GM18867 (cell line): ENCODE measurements around the gene TRAK1.

Experiments
- ATAC-seq: cut with Tn5 transposase; IDR thresholded peaks from one replicate; pipeline ENCODE4 v1.9.1; 2021; ENCODE audit warnings: mild to moderate bottlenecking, moderate library complexity; ENCODE audit not compliant: unreplicated experiment

Gene TRAK1

DNA sequence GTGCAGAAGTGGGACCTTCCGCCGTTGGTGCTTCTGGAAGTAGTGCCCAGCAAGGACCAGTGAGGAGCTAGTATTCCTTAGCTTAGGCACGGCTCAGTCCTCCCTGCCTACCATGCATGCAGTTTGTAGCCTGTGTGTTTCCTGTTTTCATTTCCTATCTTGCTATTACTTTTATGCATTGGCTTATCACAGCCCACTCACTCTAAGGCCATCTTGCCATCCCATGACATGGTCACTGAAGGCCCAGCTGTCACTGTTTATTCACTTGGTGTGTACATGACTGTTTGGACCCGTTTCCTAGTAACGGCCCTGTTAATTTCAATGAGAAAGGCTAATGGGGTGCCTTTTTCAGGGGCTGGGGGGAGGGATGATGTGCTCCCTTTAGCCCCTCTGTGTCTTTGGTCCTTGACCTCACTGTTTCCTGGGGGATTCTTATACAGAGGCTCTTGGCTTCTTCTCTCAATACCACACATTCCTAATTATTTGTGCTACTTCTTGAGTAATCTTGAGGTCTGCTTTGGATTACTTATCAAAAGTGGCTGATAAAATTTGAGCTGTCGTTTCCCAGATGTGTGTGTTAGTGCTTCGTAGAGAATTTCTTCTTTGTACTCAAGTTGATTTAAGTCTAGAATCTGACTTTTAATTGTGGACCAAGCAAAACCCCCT, 24.5 kb upstream of the TRAK1 start:
- no peak for ATAC-seq

DNA sequence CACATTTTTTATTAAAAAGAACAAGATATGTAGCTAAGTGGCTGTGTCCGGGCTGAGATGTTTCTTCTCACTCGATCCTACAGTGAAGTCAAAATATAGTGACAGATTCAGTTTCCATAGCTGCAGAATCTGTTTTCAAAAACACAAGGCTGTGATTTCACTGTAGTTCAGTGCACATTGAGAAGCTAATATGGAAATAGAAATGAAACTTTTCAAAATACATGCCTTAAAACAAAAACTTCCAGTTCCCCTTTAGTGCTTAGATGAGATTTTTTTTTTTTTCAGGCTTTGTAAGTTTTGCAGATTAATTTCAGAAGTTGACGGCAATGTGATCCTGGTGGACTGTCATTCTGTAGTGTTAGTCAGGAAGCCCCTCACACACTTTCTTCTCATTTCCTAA, 23.8 kb upstream of the TRAK1 start:
- ATAC-seq = peak; percentile 95

DNA sequence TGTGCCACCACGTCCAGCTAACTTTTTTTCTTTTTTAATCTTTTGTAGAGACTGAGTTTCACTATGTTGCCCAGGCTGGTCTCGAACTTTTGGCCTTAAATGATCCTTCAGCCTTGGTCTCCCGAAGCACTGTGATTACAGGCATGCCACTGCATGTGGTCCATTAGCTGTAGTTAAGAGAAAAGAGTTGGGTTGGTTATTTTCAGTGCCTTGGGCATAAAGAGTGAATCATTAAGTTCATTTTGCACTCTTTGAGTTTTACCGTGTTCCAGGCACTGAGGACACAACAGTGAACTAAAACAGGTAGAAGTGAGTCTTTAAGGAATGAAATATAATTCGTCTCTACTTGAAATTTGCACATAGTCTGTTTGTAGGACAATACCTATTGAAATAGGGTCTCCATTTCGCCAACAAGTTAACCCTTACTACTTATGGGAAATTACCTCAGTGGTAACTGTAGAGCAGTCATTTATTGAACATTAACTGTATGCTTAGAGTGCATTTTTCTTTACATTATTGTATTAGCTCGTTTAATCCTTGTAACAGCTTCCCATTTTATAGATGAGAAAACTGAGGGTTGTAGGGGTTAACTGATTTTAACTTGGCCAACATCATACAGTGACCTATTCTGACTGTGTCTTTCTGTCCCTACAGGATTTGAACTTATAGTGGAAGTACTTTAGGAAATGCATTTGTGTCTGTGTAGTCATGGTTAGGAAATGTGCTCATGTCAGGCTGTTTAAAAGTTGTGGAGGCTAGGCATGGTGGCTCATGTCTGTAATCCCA, 22.7 kb upstream of the TRAK1 start:
- ATAC-seq = no peak

DNA sequence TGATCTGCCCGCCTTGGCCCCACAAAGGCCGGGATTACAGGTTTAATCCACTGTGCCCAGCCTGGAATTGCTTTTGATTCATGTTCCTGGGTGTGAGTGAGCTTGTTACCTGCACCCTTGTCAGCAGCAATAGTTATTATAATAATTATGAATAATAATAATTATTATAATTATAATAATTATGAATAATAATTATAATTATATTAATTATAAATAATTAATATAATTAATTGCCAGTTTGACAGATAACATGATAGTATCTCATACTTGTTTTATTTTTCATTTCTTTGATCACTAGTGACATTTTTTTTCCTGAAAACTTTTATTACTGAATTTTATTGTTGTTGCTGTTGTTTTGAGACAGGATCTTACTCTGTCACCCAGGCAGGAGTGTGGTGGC, 21.1 kb upstream of the TRAK1 start:
- no peak for ATAC-seq

DNA sequence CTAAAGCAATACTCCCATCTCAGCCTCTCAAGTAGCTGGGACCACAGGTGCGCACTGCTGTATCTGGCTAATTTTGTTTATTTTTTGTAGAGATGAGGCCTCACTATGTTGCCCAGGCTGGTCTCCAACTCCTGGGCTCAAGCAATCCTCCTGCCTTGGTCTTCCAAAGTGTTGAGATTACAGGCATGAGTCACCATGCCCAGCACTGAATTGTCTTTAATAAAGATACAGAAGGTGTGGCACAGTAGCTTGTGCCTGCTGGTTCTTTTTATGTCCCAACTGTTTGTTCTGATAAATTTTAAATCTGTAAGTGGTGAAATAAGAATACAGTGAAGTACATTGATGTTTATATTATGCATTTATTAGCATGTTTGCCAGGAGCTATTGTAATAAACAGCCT, 20.6 kb upstream of the TRAK1 start:
- ATAC-seq = no peak

DNA sequence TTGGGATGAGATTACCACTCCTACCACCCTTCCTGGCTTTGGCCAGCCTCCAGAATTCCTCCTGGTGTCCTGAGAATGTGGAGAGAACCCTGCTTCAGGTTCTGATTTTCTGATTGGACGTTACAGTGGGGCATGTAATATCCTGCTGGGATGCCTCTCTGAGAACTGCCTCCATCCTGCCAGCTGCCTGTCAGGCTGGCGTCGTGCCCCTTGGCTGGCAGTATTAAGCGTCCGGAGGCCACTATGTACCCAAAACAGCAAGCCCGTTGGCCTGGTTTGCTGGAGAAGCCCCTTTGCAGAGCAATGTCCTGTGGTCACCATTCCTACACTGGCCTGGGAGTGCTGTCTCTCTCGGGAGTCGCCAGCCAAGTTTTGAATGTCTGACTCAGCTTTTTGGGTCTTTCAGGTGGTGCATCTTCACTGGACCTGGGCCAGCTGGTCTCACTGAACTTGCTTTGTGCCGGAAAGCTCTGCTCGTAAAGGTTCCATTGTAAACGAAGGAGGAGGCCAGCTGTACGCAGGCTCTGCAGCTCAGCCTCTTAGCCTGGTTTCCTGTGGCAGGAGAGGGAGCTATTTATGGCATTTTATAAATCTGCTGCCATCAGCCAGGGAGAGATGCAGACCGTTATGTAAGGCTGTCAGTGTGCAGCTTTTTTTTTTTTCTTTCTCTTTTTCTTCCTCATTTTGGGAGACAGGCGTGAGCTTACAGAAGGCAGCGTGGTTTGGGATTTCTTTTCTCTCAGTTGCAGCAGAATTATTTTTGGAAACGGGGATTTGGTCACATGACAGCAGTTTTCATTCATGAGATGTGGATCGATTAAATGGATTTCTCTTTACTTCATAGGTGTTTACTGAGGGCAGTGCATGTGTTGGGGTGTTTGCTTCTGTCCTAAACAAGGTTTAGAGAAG, 19.0 kb upstream of the TRAK1 start:
- no peak for ATAC-seq

DNA sequence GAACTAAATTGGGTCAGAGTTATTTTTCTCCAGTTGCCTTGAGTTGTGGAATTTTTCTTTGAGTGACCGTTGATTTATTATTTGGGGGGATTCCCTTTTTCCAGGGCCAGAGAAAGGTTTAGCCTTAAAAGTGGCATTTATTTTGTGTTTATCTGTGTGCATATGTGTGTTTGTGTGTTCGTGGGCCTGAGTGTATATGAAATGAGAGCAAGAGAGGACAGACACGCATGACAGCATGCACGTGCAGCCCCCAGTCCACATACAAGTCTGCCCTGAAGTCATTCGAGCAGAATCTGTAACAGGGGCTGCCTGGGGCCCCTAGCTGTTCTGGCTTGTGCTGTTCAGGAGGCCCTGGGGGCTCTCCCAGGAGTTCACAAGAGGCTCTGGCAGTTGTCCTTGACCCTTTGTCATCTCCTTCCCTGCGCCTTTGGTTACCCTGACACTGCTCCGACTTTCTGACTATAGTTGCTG, 18.3 kb upstream of the TRAK1 start:
- ATAC-seq = no peak

DNA sequence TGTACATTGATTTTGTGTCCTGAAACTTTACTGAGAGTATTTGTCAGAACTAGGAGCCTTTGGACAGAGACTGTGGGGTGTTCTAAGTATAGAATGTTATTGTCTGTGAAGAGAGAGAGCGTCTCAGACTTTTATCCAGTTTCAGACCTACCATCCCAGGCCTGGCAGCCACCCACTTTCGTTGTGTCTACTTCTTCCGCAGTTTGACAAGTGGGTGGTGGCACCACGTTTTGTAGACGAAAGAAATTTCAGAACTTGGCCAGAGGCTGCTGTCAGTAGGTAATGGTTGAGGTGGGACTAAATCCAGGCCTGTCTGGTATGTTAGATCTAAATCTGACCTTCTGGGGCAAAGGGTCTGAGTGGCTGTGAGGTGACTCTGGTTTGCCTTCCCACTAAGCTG, 13.4 kb upstream of the TRAK1 start:
- ATAC-seq = no peak

DNA sequence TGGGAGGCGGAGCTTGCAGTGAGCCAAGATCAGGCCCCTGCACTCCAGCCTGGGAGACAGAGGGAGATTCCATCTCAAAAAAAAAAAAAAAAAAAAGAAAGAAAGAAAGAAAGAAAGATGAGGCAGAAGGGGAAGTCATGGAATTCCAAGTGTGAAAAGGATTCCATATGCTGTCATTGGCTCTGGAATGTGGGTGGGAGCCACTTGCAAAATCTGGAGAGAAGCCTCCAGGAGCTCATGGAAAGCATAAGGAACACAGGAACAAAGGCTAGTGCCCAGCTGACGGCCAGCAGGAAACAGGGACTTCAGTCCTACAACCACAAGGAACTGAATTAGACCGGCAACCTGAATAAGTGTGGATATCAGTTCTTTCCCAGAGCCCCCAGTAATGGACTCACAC, 12.5 kb upstream of the TRAK1 start:
- no peak for ATAC-seq

DNA sequence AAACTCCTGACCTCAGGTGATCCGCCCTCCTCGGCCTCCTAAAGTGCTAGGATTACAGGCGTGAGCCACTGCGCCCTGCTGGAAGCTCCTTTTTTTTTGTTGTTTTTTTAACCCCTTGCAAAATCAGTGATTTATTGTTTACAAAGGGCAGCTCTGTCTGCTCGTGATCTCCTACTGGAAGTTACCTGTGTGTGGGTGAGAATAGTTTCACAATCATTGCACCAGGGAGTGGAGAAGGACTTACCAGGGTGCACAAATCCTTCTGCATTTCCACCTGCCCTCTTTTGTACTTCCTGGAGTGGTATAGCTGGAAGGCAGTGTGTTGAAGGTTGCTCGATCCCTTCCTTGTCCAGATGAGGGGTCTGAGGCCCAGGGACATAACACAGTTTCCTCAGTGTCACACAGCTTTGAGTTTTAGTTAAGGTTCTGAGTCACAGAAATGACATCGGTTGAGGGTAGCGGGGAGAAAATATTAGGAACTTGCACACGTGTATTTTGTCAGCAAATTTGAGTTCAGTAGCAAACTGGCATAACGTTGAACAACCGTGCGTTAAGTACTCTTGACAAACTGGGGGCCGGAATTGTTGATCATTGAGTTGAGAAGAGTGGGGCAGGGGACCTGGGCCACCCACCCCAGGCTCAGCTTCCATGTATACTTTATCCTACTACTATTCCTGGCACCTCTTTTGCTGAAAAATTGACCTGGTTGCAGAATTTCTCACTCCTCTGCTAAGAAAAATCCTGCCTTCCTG, 11.3 kb upstream of the TRAK1 start:
- ATAC-seq = peak; percentile 7

DNA sequence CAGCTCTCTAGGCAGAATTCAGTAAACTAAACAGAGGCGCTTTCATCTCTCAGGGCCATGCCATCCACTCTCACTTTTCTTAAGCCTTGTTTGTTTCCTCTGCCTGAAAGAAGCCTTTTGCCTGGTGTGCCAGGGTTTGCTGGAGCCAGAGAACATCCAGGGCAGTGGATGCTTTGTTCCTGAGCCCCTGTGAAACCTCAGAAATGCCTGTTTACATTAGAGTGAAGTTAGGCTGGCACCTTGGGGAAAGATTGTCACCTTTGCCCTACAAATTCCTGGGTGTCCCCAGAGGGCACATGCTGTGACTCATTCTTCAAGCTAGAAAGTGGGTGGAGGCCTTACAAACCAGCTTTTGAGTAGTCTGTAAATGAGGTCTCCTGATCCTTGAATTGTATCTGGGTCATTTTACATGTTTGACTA, 10.7 kb upstream of the TRAK1 start:
- ATAC-seq = peak; percentile 59

DNA sequence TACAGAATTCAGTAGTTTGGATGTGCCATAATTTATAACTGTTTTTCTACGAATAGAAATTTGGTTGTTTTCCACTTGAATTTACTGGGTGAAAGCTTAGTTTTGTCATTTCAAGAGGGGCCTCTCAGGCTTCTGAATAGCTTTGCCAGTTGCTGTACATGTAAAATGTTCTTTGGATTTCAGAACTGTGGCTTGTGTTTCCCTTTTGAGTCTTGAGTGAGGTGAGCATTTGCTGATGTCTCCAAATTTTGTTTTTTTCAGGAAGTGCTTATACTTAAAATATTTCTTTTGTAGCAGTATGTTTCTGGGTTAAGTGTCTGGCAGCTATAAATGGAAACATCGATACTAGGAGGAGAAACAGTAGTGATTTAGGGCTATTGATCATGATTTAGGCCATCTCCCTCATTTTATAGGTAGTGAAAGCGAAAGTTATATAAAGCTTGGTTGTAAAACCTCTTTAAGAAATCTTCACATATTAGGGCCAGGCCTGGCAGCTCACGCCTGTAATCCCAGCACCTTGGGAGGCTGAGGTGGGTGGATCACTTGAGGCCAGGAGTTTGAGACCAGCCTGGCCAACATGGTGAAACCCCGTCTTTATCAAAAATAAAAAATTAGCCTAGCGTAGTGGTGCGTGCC, 9.2 kb upstream of the TRAK1 start:
- peak; percentile 40 for ATAC-seq

DNA sequence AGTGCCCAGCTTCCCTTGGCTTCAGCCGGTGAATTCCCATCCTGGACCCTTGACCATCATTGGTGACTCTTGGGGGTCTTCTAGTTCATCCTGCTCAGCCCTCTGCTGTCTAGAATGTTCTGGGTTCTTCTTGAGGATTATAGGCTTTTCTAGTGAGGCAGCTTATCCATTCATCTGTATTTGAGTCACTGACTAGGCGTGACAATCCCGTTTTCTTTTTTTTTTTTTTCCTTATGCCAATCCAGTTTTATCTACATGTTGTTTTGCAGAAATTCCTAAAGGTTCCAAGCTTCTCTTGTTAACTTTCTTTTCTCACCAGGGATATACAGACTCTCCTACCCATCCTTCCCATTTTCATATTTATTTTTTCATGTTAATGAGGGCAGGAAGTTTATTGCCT, 6.6 kb upstream of the TRAK1 start:
- ATAC-seq = no peak

DNA sequence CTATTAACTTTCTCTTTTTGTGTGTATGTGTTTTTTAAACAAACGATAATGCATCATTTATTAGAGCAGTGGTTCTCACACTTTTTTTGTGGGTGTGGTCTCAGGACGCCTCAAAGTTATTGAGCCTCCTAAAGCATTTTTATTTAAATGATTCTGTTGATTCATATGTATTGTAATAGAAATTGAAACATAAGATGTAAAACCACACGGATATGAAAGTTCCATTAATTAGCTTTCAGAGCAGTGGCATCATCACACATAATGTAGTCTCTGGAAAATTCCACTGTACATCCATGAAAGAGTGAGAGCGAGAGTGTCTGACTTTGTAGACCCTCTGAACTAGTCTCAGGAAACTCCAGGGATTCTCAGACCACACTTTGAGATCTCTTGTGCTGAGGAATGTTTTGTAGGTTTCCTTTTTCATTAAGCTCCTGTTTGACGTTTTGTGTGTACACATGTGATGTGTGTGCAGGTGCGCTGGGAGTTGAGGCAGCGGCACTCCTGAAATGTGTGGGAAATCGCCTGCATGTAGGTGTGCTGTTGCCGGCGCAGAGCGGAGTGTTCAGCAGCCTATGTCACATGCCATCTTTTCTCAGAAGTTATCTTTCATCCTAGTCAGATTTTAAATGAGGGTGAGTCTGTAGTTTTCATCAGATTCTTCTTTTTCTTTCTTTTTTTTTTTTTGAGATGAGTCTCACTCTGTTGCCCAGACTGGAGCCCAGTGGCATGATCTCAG, 5.3 kb upstream of the TRAK1 start:
- ATAC-seq = no peak

DNA sequence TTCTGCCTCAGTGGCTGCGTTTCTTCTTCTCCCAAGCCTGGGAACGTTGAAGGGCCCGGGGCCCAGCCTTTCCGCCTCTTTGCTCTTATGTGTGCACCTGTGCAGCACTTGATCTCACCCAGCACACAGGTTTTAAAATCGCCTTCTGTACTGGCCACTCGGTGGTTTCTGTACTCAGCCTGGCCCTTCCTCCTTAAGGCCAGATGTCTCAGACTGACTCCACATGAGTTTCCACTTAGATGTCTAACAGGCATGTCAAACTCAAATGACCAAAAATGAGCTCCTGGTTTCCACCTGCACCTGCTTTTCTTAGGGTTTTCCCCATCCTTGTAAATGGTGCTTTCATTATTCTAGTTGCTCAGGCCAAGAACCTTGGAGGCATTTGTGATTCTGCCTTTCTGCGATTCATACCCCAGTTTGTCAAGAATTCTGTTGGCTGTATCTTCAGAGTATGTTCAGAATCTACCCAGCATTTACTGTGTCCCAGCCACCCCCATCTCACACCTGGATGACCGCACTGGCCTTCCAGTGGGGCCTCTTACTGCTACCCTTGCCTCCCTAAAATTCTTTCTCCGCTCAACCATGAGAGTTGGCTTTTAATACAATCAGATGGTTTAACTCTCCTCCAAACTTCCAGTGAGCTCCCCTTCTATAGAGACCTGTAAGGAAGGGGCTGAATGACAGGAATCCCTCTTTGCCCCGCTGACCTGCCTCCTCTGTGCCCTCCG, 2.2 kb upstream of the TRAK1 start:
- no peak for ATAC-seq

DNA sequence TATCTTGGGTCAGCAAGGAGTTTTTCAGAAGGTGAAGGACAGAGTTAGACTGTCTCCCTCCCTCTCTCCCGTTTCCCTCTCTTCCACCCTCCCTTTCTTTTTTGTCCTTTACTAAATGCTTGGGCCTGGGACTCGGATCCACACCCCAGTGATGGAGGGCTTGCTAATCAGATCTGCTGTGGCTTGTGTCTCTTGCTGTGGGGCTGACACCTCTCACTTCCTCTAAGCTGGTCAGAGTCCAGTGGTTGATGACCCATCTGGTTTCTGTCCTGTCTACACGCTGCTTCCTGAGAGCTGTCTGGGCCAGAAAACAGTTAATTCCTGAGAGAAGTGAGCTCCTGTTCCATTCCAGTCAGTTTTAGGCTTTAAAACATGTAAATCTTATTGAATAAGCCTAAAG, 849 bp downstream of the TRAK1 start:
- peak; percentile 34 for ATAC-seq

DNA sequence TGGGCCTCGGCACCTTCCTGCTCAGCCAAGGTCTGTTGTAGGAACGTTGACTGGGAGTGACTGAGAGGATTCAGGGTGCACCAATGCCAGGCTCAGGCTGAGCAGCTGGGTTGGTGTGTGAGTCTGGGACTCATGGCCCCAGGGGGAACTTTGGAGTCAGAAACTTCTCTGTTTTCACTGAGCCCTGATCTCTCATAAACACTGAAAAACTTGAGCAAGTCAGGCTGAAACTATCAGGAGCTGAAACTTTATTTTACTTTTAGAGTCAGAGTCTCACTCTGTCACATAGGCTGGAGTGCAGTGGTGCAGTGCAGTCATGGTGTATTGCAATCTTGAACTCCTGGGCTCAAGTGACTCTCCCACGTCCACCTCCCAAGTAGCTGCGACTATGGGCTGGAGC, 3.0 kb downstream of the TRAK1 start:
- ATAC-seq = peak; percentile 68

DNA sequence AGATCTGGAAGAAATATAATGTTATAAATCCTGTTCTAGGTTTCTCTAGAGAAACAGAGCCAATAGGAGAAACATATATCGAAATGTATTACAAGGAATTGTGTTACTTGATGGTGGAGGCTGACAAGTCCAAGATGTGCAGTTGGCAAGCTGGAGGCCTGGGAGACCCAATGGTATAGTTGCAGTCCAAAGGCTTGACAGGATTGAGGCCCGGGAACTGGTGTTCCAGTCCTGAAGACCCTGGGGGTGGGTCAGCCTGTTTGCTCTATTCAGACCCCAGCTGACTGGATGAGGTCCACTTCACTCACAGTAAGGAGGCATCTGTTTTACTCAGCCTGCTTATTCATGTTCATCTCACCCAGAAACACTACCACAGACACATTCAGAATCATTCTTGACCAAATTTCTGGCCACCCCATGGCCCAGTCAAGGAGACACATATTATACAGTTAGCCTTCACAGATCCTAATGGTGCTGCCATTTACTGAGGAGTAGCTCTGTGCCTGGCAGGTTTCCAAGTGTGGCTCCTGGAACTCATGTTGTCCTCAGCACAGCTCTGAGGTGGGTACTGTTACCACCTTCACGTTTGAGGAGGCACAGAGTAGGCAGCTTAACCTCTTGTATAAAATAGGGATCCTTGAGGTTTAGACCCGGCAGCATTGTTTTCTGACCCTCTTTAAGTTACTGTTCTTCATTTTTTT, 3.7 kb downstream of the TRAK1 start:
- ATAC-seq = no peak
